ENCODE measurements around the gene GNA14.

DNA sequence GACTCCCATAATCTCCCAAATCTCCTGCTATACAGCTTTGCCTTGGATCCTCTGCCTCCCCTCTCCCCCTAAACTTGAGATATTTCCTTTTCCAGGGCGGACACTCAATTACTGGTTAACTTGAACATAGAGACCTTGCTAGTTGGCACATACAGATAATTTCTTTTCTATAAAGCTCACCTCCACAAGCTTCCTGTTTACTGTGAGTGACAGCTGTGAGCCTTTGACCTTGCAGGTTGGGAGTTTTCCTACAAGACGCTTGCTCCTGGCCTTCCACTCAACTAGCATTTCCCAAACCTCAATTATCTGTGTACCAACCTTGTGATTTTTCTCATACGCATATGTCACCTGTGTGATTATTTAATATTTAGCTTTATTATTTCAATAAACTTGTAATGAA is 114.5 kb downstream of the GNA14 start:
- TF ChIP-seq, protein P1, sequence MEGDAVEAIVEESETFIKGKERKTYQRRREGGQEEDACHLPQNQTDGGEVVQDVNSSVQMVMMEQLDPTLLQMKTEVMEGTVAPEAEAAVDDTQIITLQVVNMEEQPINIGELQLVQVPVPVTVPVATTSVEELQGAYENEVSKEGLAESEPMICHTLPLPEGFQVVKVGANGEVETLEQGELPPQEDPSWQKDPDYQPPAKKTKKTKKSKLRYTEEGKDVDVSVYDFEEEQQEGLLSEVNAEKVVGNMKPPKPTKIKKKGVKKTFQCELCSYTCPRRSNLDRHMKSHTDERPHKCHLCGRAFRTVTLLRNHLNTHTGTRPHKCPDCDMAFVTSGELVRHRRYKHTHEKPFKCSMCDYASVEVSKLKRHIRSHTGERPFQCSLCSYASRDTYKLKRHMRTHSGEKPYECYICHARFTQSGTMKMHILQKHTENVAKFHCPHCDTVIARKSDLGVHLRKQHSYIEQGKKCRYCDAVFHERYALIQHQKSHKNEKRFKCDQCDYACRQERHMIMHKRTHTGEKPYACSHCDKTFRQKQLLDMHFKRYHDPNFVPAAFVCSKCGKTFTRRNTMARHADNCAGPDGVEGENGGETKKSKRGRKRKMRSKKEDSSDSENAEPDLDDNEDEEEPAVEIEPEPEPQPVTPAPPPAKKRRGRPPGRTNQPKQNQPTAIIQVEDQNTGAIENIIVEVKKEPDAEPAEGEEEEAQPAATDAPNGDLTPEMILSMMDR (IDR thresholded peaks at IDR 0.05): no peak
- TF ChIP-seq POLR2A (IDR thresholded peaks at IDR 0.05) (no peak), POLR2AphosphoS5 (IDR thresholded peaks at IDR 0.05; ENCODE audit: insufficient read depth in 1 of 2, low read depth in 1 of 2) (no peak)
